NCI-H69 (cell line): Measurements from ENCODE around the gene PVALEF.

Source experiments
- DNase-seq: peaks from one replicate; lab custom pipeline; 2025; lab: John Stamatoyannopoulos, UW

The PVALEF gene

GRCh38 chr17:81182596-81182995 is 17.3 kb downstream of the PVALEF start:
- DNase-seq = no peak

GRCh38 chr17:81183316-81183715 is 18.0 kb downstream of the PVALEF start:
- no peak for DNase-seq

- DNase-seq = no peak
Observed at GRCh38 chr17:81183807-81184206, 18.5 kb downstream of the PVALEF start.

- peak; percentile 67 for DNase-seq
Observed at GRCh38 chr17:81184555-81184954, 19.2 kb downstream of the PVALEF start.

DNA sequence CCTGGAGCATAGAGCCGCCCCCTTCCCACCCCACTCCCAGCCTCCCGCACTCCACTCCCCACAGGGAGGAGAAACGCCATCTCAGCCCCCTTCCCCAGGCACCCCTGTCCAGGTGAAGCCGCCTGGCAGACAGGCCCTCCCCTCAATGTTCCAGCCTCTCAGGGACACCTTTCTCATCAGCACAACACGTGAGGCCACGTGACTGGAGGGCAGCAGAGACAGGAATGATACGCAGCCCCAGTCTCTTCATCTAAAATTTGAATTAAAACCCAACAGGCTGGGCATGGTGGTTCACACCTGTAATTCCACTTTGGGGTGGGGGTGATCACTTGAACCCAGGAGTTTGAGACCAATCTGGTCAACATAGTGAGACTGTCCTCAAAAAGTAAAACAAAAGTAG is 20.9 kb downstream of the PVALEF start:
- DNase-seq = no peak

GRCh38 chr17:81187120-81187519 is 21.8 kb downstream of the PVALEF start:
- no peak for DNase-seq

- no peak for DNase-seq
Observed at GRCh38 chr17:81187586-81188490, 22.5 kb downstream of the PVALEF start.

- DNase-seq = no peak
Observed at GRCh38 chr17:81188491-81188840, 23.2 kb downstream of the PVALEF start.

DNA sequence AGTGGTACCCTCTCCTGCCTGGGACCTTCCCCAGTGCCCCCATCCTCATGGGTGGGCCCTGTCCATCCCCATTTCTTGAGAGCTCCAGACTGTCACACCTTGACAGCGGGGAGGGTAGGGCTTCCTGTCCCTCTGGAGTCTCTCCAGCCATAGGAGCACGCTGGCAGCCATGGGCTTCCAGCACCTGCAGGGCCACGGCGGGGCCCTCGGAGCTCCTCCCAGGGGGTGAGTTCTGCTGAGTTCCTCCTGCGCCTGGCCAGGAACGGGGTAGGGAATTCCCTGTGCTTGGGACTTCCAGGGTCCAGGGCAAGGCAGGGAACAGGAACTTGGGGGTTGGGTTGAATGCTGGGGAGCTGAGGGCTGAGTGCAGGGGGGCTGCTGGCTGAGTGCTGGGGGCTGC is 23.7 kb downstream of the PVALEF start:
- no peak for DNase-seq

DNA sequence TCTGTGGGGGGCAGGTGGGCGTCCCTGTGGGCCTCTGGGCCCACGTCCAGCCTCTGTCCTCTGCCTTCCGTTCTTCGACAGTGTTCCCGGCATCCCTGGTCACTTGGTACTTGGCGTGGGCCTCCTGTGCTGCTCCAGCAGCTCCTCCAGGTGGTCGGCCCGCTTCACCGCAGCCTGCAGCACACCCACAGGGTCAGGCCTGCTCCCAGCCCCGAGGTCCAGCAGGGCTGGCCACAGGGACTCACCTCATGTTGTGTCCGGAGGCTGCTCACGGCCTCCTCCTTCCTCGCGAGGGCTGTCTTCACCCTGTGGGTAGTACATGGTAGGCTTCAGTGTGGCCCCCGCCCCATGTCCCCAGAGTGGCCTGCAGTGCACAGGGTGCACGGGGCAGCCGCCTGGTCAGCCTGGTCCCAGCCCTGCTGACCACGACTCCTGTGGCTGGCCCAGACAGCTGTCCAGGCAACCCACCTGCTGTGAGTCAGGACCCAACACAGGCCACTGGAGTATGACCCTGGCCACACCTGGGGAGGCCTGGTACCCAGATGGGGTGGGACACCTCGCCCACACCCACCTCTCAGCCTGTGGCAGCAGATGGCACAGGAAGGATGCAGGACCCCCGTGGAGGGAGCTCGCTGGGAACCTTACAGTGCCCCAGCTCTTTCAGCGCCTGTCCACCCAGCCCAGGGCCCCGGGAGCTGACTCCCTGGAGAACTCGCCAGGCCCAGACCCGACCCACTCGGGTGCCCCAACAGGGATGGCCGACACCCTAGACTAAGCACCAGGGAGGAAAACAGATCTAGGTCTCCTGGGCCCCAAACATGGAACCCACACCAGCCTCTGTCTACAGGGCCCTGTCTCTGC is 24.6 kb downstream of the PVALEF start:
- DNase-seq = no peak

GRCh38 chr17:81190591-81190990 is 25.3 kb downstream of the PVALEF start:
- DNase-seq = no peak

DNA sequence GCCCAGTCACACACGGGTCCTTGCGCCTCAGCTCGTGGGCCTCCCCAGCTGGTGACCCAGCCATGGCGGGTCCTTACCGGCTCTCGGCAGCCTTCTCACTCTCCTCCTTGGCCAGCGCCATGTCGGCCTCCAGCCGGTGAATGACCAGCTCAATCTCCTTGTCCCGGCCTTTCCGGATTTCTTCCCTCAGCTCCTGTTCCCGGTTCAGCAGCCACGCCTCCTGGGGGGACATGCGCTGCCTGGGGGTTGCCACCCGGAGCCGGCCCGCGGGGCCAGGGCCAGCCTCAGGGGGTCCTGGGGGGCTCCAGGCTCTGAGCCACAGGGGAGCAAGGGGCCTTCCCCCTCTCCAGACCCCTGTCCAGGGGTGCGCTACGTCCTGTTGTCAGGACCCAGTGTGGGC is 25.8 kb downstream of the PVALEF start:
- DNase-seq = no peak

DNA sequence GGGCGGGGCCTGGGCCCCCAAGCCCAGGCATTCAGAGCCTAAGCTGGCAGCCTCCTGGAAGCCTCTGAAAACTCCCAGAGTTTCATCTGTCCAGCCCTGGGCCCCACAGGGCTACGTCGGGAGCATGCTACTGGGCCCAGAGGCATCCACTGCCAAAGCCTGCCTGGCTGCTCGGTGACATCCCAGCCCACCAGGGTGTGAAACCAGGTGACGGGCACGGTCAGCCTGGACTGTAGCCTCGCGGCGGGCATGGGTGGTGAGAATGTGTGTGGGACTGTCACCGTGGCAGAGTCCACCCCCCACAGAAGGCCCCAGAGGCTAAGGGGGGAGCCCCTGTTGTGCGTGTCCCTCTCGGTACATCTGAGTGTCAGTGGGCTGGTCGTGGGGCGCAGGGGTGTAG is 26.3 kb downstream of the PVALEF start:
- DNase-seq = no peak

GRCh38 chr17:81192386-81193050 is 27.2 kb downstream of the PVALEF start:
- DNase-seq = no peak

GRCh38 chr17:81193051-81193410 is 27.7 kb downstream of the PVALEF start:
- no peak for DNase-seq

GRCh38 chr17:81193470-81194224 is 28.3 kb downstream of the PVALEF start:
- DNase-seq = no peak

DNA sequence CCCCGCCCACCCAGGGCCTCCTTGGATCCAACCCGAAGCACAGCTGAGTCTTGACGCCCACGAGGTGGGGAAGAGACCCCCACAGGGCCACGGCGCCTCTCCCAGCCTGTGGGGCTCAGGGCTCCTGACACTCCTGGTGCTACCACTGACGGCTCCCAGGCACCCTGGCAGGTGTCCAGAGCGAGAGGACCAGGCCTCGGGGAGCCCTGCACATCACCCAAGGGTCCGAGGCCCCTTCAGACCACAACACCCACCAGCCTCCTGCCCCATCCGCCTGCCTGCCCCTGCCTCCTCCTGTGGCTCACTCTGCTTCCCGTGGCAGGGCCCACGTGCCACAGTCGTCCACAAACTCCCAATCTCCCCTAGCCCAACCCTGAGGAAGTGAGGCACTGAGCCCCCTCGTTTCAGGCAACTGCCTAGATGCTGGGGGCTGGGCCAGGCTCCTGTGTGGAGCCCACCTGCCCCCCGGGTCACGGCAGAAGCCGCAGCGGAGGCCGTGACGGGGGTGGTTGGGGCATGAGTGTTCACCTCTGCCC is 29.0 kb downstream of the PVALEF start:
- no peak for DNase-seq

DNA sequence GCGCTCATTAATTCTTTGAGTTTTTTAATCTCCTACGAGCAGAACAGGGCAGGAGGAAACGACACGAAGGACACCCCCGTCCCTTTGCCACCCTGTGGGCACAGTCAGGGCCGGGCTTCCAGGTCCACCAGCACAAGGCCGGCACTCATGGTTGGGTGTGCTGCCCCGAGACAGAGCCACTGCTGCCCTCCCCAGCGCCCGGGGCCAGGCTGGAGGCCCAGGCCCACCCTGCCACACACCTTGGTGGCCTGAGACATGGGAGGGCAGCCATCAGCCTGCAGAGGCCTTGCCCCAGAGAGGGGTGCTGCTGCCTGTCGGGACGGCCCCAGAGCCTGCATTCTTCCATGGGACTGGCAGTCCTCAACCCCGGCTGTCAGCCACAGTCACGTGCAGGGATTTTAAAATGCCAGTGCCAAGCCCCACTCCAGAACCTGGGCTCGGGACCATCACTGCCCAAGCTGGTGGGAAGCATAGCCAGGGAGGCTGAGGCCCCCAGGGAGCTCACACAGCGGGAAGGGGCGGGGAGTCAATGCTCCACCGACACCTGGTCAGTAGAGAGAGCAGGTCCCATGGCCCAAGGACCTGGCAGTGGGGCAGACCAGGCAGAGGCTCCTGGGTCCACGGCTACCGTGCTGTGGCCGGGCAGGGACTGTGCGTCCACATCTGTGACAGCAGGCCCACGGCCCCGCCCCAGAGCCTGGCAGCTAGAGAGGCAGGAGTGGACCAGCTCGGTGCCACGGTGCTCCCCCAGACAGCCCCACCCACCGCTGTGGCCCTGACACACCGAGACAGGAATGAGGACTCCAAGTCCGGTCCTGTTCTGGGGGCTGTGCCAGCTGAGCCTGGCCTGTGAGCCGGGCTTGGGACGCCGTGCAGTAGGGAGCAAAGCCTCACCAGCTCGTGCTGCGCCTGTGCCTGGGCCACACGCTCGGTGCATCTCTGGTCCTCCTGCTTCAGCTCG is 29.9 kb downstream of the PVALEF start:
- no peak for DNase-seq

DNA sequence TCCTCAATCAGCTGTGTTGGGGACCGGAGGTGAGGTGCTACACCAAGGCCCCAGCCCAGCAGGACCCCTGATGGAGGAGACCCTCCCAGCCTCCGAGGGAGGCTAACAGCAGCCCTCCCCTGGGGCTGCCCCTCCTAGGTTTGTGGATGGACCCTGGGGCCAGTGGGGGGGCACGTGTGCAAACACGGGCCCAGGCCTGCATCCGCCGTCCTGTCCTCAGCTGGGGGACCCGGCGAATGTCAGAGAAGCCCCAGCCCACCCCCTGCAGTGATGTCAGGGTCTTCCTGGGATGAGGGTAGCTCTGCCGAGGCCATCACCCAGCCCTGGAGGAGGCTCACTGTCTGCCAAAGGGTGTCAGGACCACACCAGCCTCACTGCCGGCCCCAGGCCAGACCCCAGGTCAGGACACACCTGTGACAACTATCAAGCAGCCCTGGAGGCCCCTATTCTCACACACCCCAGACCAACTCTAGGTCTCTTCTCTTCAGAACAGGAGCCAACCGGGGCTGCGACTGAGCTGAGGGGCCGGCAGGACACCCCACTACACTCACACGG is 30.7 kb downstream of the PVALEF start:
- DNase-seq = no peak
